ENCODE results near the gene CTNNA1. TPM values are rescaled to one million over a fixed set of nuclear protein-coding genes. Genes with fewer than 3 reads are reported as not detected.

The CTNNA1 gene
- polyA plus RNA-seq, 3 donors = 56.6 to 84.5 (median 66.2) TPM

DNA sequence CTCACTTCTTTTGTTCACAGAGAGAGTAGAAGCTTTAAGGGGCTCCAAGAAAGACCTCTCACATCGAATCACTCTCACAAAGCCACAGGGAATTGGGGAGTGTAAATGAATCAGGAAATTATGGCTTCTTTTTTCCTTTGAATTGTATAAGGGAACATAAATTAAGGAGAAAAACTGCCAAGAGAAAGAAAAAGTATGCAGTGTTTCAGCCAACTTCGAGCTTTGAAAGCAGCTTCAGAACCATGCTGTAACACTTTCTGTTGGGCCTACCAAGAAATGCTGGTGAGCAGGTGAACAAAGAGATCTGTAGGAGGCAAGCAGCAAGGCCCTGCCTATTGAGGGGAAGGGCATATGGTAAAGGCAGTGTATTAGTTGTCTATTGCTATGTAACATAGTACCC is 33.4 kb upstream of the CTNNA1 start:
- peaks cover 0 to 2% (median 0%) of the 10 kb centered on the region in 7 donors for H3K9me3 Mint-ChIP-seq
- no peaks in the 10 kb centered on the region for H3K36me3 Mint-ChIP-seq
- H3K9ac ChIP-seq (ENCODE audit: insufficient read depth, low read length, poor library complexity, severe bottlenecking) = no peak overlapping the region
- no peak overlapping the region for H2AFZ ChIP-seq (ENCODE audit: insufficient read depth, low read depth, low read length, poor library complexity, severe bottlenecking)
- peaks cover 6% of the 10 kb centered on the region for H3K4me1 Mint-ChIP-seq
- no peaks in the 10 kb centered on the region for H3K9me3 ChIP-seq (replicated peaks in 1 of 2; ENCODE audit: control insufficient read depth in 1 of 2, insufficient read depth in 1 of 2, low read length in 2 of 2)
- no peaks in the 10 kb centered on the region for H3K36me3 ChIP-seq (replicated peaks in 1 of 2; ENCODE audit: control insufficient read depth in 1 of 2, insufficient read depth in 2 of 2, low read length in 2 of 2)
- H3K27ac Mint-ChIP-seq = no peak overlapping the region
- peaks cover 5 to 6% of the 10 kb centered on the region in 2 donors for H3K4me1 ChIP-seq (ENCODE audit: control insufficient read depth in 1 of 2, insufficient read depth in 2 of 2, low read length in 2 of 2)
- peaks cover 10 to 16% (median 12%) of the 10 kb centered on the region in 3 donors for H3K27me3 Mint-ChIP-seq (ENCODE audit: low read depth in 3 of 3)
- H3K79me2 ChIP-seq (ENCODE audit: insufficient read depth, low read length) = no peaks in the 10 kb centered on the region
- DNase-seq = no peak
- no peaks in the 10 kb centered on the region for H3K27me3 ChIP-seq (ENCODE audit: control insufficient read depth in 2 of 2, insufficient read depth in 2 of 2, low read length in 2 of 2)
- no peak overlapping the region for H3K4me2 ChIP-seq (replicated peaks; ENCODE audit: extremely low read depth, low read length, poor library complexity, severe bottlenecking)
- no peak overlapping the region for H3K4me3 Mint-ChIP-seq
- WGBS (ENCODE audit: insufficient coverage) = 86% methylated on average over 1 of the region's 2 CpGs
- intact Hi-C loops (cut with micrococcal nuclease) = no loop called here
- no peak overlapping the region for H3K27ac ChIP-seq (ENCODE audit: low read depth in 1 of 2, low read length in 2 of 2)
- no peaks in the 10 kb centered on the region for H4K20me1 ChIP-seq (ENCODE audit: insufficient read depth, low read length)
- no peak for TF ChIP-seq CTCF (IDR thresholded peaks at IDR 0.05)
- no peak overlapping the region for H3K4me3 ChIP-seq (replicated peaks in 1 of 3; ENCODE audit: low read depth in 2 of 3, low read length in 3 of 3)

DNA sequence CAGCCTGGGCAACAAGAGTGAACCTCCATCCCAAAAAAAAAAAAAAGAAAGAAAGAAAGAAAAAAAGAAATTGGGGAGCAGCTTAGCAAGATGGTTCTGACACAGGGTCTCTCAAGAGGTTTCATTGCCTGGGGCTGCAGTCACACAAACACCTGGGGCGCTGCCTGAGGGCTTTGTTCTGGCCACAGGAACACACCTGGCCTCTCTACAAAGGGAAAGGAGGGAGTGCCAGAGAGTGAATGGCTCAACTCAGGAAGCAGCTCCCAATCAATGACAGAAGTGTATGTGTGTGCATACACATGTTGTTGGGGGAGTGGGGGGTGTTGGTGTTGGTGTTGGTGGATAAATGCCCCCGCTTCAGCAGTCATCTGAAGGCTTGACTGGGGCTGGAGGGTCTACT is 32.4 kb upstream of the CTNNA1 start:
- Histone ChIP-seq H3K27me3 (ENCODE audit: control insufficient read depth in 2 of 2, insufficient read depth in 2 of 2, low read length in 2 of 2) (no peaks in the 10 kb centered on the region), H3K9ac (ENCODE audit: insufficient read depth, low read length, poor library complexity, severe bottlenecking) (no peak overlapping the region), H3K79me2 (ENCODE audit: insufficient read depth, low read length) (no peaks in the 10 kb centered on the region), H3K36me3 (replicated peaks in 1 of 2; ENCODE audit: control insufficient read depth in 1 of 2, insufficient read depth in 2 of 2, low read length in 2 of 2) (no peaks in the 10 kb centered on the region), H3K4me2 (replicated peaks; ENCODE audit: extremely low read depth, low read length, poor library complexity, severe bottlenecking) (no peak overlapping the region), H3K27ac (ENCODE audit: low read depth in 1 of 2, low read length in 2 of 2) (no peak overlapping the region), H3K4me3 (replicated peaks in 1 of 3; ENCODE audit: low read depth in 2 of 3, low read length in 3 of 3) (no peak overlapping the region), H3K9me3 (replicated peaks in 1 of 2; ENCODE audit: control insufficient read depth in 1 of 2, insufficient read depth in 1 of 2, low read length in 2 of 2) (no peaks in the 10 kb centered on the region), H3K4me1 (ENCODE audit: control insufficient read depth in 1 of 2, insufficient read depth in 2 of 2, low read length in 2 of 2) (peaks cover 5 to 7% of the 10 kb centered on the region in 2 donors), H2AFZ (ENCODE audit: insufficient read depth, low read depth, low read length, poor library complexity, severe bottlenecking) (no peak overlapping the region), H4K20me1 (ENCODE audit: insufficient read depth, low read length) (no peaks in the 10 kb centered on the region)
- no peaks in the 10 kb centered on the region for H3K36me3 Mint-ChIP-seq
- no peak for TF ChIP-seq CTCF (IDR thresholded peaks at IDR 0.05)
- no peak overlapping the region for H3K27ac Mint-ChIP-seq
- WGBS (ENCODE audit: insufficient coverage) = 79% methylated on average over 2 of the region's 2 CpGs
- no peak for DNase-seq
- H3K4me3 Mint-ChIP-seq = no peak overlapping the region
- H3K9me3 Mint-ChIP-seq = peaks cover 0 to 2% (median 0%) of the 10 kb centered on the region in 7 donors
- H3K27me3 Mint-ChIP-seq (ENCODE audit: low read depth in 3 of 3) = peaks cover 4 to 14% (median 13%) of the 10 kb centered on the region in 3 donors
- intact Hi-C loops (cut with micrococcal nuclease) = no loop called here
- H3K4me1 Mint-ChIP-seq = peaks cover 8% of the 10 kb centered on the region

All from CD14-positive monocyte (primary cell).